ENCODE data around the gene CEP126.
A peak's percentile ranks its signal among the peaks of the same experiment; 100 is the strongest.
"Not testable (repeated sequence)": the region's sequence is repeated elsewhere in the genome, so short reads cannot be mapped to it uniquely, and the experiment has no call there.

The CEP126 gene

GRCh38 chr11:101929294-101929915, 14.6 kb downstream of the CEP126 start:
- no peak for DNase-seq

- DNase-seq: no peak
Measured at GRCh38 chr11:101931692-101932091, 16.9 kb downstream of the CEP126 start.

DNA sequence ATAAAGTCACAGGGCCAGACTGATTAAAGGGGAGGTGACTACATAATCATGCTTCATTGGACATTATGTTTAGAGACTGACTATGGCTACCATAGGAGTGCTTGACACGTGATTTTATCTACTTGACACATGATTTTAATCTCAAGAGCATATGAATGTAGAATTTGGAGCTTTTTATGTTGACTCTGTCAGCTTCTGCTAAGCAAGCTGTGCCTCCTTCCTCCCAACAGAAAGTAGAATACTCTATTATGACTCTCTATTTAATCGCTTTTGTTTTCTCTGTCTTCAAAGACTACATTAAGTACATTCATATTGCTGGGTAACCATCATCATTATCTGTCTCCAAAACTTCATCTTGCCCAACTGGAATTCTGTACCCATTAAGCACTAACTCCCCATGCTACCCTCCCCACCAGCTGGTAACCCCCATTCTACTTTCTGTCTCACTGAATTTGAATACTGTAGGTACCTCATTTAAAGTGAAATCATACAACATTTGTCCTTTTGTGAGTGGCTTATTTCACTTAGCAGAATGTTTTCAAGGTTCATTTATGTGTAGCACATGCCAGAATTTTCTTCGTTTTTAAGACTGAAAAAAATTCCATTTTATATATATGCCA, 26.2 kb downstream of the CEP126 start:
- no peak for DNase-seq

DNA sequence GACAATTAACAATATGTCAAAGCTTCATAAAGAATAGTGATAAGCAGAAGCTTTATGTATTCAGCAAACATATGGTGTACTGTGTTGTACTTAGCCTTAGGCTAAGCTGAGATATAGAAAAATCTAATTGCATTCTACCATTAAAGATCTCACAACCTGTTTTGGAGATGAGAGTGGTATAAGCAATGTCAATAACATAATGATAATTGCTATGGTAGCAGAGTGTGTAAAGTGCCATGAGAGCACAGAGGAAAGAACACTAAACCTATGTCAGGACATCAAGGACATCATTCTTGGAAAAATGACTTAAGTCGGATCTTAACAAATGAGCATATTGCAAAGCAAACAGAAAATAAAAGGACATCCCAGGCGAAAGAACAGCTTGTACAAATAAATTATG, 30.1 kb downstream of the CEP126 start:
- no peak for DNase-seq

DNA sequence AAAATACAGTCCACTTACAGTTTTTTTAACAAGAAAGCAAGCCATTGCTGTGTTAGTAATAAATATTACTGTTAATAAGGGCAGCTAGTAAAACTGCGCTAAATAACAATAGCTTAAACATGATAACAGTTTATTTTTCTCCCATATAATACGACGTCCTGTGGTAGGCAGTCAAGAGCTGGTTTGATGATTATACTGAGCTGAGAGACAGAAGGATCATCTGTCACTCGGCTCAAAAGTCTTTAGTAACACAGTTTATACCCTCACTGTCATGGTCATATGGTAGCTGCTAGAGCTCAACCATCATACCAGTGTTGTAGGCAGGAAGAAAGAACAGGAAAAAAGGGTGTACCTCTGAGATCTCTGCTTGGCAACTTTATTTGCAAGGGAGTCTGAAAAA, 30.6 kb downstream of the CEP126 start:
- no peak for DNase-seq

GRCh38 chr11:101949680-101950220, 34.9 kb downstream of the CEP126 start:
- DNase-seq: no peak

DNA sequence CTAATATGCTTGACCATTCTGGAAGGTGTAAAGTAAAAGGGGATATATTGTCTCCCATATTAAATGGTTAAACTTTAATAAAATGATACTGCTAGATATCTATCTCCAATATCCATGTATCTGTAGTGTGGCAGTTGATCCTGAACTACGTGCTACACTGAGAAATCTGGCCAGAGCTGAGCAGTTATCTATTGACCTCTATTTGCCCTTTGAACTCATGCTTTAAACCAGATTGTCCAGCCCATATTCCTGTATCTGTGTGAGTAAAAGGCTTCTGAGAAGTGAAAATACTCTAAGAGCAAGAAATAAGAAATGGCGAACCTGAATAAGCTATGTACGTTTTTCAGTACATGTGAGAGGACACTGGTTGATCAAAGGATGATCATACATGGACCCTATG, 40.5 kb downstream of the CEP126 start:
- no peak for DNase-seq

GRCh38 chr11:101955701-101956100, 40.9 kb downstream of the CEP126 start:
- DNase-seq: no peak

- no peak for DNase-seq
Measured at GRCh38 chr11:101960231-101960630, 45.4 kb downstream of the CEP126 start.

DNA sequence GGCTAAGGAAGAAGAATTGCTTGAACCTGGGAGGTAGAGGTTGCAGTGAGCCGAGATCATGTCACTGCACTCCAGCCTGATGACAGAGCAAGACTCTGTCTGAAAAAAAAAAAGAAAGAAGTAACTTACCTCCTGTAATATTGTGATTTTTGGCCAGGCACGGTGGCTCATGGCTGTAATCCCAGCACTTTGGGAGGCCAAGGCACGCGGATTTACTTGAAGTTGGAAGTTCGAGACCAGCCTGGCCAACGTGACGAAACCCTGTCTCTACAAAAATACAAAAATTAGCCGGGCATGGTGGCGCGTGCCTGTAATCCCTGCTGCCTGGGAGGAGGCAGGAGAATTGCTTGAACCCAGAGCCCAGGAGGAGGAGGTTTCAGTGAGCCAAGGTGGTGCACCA, 49.4 kb downstream of the CEP126 start:
- DNase-seq: not testable (repeated sequence)

DNA sequence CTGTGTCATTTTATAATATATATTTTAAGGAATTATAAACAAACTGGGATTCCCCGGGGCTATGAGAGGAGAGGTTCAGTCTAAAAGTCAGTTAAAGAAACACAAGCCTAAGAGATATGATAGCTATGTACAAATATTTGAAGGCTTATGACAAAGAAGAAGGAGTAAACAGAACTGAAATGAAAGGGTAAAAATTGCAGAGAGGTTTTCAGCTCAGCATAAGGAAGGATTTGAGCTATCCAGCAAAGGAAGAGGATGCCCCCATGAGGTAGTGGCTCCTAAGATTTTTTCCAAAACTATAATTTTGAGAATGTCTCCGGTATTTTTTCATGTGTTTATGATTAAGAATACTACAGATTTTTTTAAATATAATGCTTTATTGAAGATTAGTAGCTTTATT, 59.4 kb downstream of the CEP126 start:
- no peak for DNase-seq

DNA sequence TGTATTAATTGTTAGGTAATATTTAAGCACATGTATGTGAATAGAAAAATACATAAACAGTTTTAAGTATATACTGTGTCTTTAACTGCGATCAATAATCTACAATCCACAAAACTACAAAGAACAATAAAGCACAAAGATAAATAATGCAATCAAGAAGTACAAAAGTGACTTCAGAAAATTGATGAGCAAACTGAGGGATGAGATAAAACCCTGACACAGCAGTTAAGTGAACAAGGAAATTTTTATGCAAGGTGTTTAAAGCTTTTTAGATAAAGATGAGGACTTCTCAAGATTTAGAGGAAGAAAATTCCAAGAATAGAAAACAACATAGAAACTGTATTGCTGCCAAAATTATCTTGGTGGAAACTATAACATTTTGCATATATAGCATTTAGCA, 60.0 kb downstream of the CEP126 start:
- DNase-seq: no peak

DNA sequence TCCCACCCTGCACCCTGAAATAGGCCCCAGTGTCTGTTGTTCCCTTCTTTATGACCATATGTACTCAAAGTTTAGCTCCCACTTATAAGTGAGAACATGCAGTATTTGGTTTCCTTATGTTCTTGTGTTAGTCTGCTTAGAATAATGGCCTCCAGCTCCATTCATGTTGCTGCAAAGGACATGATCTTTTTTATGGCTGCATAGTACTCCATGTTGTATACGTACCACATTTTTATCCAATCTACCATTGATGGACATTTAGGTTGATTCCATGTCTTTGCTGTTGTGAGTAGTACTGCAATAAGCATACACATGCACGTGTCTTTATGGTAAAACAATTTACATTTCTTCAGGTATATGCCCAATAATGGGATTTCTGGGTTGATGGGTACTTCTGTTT, 60.9 kb downstream of the CEP126 start:
- no peak for DNase-seq

GRCh38 chr11:101987370-101987769, 72.6 kb downstream of the CEP126 start:
- DNase-seq: no peak

GRCh38 chr11:101993172-101993571, 78.4 kb downstream of the CEP126 start:
- no peak for DNase-seq

GRCh38 chr11:101994052-101994469, 79.3 kb downstream of the CEP126 start:
- not testable (repeated sequence) for DNase-seq

DNA sequence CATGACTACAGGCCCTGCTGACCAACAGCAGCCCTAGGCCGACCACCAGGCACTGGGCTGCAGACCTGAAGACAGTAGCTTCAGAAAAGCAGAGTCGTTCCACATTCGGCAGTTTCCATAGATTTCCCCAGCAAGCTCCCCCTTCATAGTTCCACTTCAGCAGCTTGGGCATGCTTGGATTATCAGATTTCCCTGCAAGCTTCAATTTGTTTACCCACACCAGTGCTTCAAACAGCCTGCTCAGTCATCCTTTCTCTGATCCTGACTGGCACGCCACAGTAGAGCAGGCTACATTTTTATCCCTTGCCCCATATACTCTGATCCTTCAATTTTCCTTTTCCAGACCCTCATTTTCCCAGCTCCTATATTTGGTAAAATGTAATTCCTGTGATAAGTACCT, 81.3 kb downstream of the CEP126 start:
- DNase-seq: no peak

DNA sequence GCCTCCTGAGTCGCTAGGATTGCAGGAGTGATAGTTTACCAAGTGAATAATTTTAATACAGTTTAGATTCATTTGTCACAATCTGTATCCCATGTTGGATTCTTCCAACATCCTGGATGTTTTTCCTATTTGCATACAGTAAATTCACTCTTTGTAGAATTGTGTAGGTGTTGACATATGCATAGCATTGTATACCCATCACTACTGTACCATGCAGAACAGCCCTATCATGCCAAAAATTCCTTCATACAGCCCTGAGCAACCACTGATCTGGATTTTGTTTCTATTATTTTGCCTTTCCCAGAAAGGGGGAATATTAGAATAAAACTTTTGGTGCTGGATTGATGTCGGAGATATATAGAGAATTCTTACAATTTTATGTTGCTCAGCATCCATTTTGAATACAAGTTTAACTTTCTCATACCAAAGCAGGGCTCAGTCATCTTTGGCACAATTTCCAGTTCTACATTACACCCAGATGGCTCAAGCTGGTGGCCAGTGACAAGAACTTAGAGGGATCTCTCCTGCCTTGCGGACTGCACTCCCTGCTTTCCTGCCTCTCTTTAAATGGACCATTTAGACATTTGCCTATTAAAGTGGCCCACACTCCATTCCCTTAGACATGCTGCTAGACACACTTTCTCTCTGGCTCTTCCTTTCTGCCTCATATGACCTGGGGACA, 87.0 kb downstream of the CEP126 start:
- DNase-seq: no peak

DNA sequence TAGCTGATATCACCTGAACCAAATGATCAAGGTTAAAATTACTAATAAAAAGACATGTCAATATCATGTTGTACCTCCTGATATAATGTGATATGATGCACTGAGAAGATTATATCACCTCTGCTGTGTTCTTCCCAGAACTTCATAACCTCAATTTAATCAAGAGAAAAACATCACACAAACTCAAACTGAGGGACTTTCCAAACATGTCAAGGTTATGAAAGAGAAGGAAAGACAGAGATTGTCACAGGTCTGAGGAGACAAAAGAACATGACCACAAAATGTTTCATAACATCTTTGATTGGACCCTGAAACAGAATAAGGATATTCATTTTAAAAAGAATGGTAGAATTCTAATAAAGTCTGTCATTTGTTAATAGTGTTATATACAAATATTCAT, 89.4 kb downstream of the CEP126 start:
- DNase-seq: no peak

DNA sequence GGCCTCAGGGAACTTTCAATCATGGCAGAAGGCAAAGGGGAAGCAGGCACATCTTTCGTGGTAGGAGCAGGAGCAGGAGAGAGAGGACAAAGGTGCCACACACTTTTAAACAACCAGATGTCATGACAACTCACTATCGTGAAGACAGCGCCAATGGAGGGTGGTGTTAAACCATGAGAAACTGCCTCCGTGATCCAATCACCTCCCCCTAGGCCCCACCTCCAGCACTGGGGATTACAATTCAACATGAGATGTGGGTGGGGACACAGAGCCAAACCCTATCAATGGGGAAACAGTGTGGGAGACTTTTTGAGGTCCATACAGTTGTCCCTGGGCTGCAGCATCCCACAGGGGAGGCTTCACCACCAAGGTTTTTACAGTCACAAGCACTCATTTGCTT, 90.5 kb downstream of the CEP126 start:
- no peak for DNase-seq

DNA sequence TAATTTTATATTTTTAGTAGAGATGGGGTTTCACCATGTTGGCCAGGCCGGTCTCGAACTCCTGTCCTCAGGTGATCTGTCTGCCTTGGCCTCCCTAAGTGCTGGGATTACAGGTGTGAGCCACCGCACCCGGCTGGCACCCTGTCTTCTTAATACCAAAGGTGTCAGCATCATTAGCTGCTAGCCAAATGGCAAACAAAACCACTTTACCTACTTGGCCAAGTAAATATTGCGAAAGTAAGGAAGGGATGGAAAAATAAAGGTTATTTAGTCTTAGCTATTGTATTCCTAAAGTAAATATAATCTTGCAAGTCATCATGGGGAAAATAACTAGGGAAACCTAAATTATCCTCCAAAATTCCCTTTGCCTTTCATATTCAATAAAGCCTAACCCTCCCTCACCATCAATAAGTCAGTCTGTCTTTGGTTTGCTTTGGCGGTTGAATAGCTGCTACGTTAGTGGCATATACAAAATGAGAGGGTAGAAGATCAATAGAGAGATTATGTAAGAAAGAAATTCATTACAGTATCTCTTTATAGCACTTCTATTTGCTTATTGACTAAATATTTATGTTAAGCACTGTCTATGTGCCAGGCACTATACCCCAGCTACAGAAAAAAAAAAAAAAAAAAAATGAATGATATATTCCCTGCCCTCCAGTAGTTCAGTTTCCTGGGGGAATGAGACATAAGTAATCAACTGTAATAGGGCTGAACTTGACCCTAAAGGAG, 92.2 kb downstream of the CEP126 start:
- no peak for DNase-seq

- peak; percentile 32 for DNase-seq
Measured at GRCh38 chr11:102007567-102008437, 93.0 kb downstream of the CEP126 start.

Measured in inflammatory macrophage treated with lipopolysaccharide for 4 hours (primary cell).